H1 (cell line): ENCODE data around the gene TECPR2.

Experiments
- CTCF ChIP-seq, 3 experiments: IDR thresholded peaks; 1 replicate in 2 of 3; 2 replicates in 1 of 3; pipeline versions ENCODE4 v1.5.1 to v1.6.1; 2011; ENCODE audit warnings: low read length in 3 of 3, mild to moderate bottlenecking in 3 of 3, inconsistent platforms in 2 of 3, low read depth in 1 of 3, moderate library complexity in 1 of 3; ENCODE audit not compliant: insufficient read depth in 1 of 3; ENCODE audit errors: control extremely low read depth in 1 of 3
- EP300 ChIP-seq, 2 experiments: IDR thresholded peaks; 1 replicate in 1 of 2; 2 replicates in 1 of 2; pipeline ENCODE4 v1.6.1; 2011 to 2012; ENCODE audit warnings: low read depth in 2 of 2, low read length in 2 of 2, mild to moderate bottlenecking in 2 of 2, borderline replicate concordance in 1 of 2, inconsistent platforms in 1 of 2, moderate library complexity in 1 of 2
- FOSL1 ChIP-seq: IDR thresholded peaks from 2 replicates; pipeline ENCODE4 v1.6.1; 2011; ENCODE audit warnings: mild to moderate bottlenecking, low read depth, low read length, moderate library complexity; ENCODE audit not compliant: insufficient read depth
- GABPA ChIP-seq: IDR thresholded peaks from 2 replicates; pipeline ENCODE4 v1.6.1; 2011; ENCODE audit warnings: mild to moderate bottlenecking, low read length, moderate library complexity, borderline replicate concordance; ENCODE audit not compliant: insufficient read depth
- JUN ChIP-seq: IDR thresholded peaks from 2 replicates; pipeline ENCODE4 v1.6.1; 2011; ENCODE audit warnings: low read depth, mild to moderate bottlenecking, improper control_type of control experiment, low read length
- JUND ChIP-seq: IDR thresholded peaks from 2 replicates; pipeline ENCODE4 v1.6.1; 2011; ENCODE audit warnings: mild to moderate bottlenecking, improper control_type of control experiment, low read length
- RAD21 ChIP-seq, 2 experiments: IDR thresholded peaks in 1 of 2; conservative IDR thresholded peaks in 1 of 2; 2 replicates each; pipeline ENCODE4 v1.6.1; 2011; ENCODE audit warnings: low read depth in 2 of 2, low read length in 2 of 2, improper control_type of control experiment in 1 of 2, inconsistent platforms in 1 of 2, mild to moderate bottlenecking in 1 of 2, moderate library complexity in 1 of 2
- RNF2 ChIP-seq: fragments of 200-900, 300-1000 bp; sonication (generic); IDR thresholded peaks from 2 replicates; pipeline ENCODE4 v1.7.1; 2016; ENCODE audit warnings: borderline replicate concordance, low read depth, mild to moderate bottlenecking, antibody characterized with exemption, low read length; ENCODE audit not compliant: poor library complexity, severe bottlenecking; ENCODE audit errors: missing control alignments
- SIN3A ChIP-seq, 2 experiments: IDR thresholded peaks in 1 of 2; conservative IDR thresholded peaks in 1 of 2; 2 replicates each; pipeline ENCODE4 v1.6.1; 2011 to 2012; ENCODE audit warnings: low read length in 2 of 2, improper control_type of control experiment in 1 of 2, low read depth in 1 of 2, mild to moderate bottlenecking in 1 of 2
- SP2 ChIP-seq: IDR thresholded peaks from 2 replicates; pipeline ENCODE4 v1.6.1; 2012; ENCODE audit warnings: mild to moderate bottlenecking, low read length, inconsistent platforms

- TF ChIP-seq CTCF (IDR thresholded peaks at IDR 0.05; ENCODE audit: control extremely low read depth in 1 of 3, insufficient read depth in 1 of 3, low read depth in 1 of 3, low read length in 3 of 3) (no peak), JUND (no peak), GABPA (no peak), FOSL1 (no peak), SP2 (no peak), RNF2 (no peak), JUN (no peak), EP300 (IDR thresholded peaks at IDR 0.05; ENCODE audit: borderline replicate concordance in 1 of 2, low read depth in 2 of 2, low read length in 2 of 2) (no peak), RAD21 (IDR thresholded peaks at IDR 0.05 in 1 of 2, conservative IDR thresholded peaks at IDR 0.05 in 1 of 2; ENCODE audit: low read depth in 2 of 2, low read length in 2 of 2) (no peak), SIN3A (conservative IDR thresholded peaks at IDR 0.05 in 1 of 2, IDR thresholded peaks at IDR 0.05 in 1 of 2; ENCODE audit: low read depth in 1 of 2, low read length in 2 of 2) (no peak)
These were observed 3.4 kb upstream of the TECPR2 start for GRCh38 chr14:102359341-102359740.
